ENCODE measurements around the gene FAM89A. TPM values are rescaled to one million over a fixed set of nuclear protein-coding genes. Genes with fewer than 3 reads are reported as not detected.

Gene FAM89A
- total and polyA plus RNA-seq, 2 of the 13 experiments (the other 11 are each of a cell fraction or from before 2014, with no cell fraction given), result 0.35 to 0.44 TPM

DNA sequence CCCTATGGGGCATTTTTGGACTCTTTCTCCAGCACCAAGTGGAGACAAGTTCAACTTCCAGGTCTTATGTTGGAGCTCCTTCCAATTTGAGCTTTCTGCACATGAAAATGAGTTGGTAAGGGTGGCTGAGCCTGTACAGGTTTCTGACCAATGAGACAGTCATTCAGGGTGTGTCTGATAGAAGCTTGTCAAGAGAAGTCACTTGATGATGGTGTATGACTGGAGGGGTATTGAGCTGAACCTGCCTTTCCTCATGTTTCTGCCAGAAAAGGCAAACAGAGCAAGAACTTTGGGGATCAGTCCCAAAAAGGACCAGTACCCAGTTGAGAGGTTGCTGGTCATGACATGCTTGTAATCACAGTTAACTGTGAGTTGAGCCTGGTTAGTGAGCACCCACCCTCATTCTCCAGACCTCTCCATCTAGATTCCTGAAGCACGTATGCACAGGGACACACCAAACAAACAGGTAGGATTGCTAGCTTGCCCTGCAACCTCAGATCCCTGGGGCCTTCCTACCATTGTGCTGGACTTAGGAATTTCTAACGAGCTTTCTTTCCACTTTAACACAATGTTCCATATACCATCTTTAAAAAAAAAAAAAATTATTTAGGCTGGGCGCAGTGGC, 26.6 kb downstream of the FAM89A start (continued):
- TF ChIP-seq, protein P1, sequence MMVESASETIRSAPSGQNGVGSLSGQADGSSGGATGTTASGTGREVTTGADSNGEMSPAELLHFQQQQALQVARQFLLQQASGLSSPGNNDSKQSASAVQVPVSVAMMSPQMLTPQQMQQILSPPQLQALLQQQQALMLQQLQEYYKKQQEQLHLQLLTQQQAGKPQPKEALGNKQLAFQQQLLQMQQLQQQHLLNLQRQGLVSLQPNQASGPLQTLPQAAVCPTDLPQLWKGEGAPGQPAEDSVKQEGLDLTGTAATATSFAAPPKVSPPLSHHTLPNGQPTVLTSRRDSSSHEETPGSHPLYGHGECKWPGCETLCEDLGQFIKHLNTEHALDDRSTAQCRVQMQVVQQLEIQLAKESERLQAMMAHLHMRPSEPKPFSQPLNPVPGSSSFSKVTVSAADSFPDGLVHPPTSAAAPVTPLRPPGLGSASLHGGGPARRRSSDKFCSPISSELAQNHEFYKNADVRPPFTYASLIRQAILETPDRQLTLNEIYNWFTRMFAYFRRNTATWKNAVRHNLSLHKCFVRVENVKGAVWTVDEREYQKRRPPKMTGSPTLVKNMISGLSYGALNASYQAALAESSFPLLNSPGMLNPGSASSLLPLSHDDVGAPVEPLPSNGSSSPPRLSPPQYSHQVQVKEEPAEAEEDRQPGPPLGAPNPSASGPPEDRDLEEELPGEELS (CRISPR knock-in tag; IDR thresholded peaks at IDR 0.05), result no peak
- TF ChIP-seq, protein P2, sequence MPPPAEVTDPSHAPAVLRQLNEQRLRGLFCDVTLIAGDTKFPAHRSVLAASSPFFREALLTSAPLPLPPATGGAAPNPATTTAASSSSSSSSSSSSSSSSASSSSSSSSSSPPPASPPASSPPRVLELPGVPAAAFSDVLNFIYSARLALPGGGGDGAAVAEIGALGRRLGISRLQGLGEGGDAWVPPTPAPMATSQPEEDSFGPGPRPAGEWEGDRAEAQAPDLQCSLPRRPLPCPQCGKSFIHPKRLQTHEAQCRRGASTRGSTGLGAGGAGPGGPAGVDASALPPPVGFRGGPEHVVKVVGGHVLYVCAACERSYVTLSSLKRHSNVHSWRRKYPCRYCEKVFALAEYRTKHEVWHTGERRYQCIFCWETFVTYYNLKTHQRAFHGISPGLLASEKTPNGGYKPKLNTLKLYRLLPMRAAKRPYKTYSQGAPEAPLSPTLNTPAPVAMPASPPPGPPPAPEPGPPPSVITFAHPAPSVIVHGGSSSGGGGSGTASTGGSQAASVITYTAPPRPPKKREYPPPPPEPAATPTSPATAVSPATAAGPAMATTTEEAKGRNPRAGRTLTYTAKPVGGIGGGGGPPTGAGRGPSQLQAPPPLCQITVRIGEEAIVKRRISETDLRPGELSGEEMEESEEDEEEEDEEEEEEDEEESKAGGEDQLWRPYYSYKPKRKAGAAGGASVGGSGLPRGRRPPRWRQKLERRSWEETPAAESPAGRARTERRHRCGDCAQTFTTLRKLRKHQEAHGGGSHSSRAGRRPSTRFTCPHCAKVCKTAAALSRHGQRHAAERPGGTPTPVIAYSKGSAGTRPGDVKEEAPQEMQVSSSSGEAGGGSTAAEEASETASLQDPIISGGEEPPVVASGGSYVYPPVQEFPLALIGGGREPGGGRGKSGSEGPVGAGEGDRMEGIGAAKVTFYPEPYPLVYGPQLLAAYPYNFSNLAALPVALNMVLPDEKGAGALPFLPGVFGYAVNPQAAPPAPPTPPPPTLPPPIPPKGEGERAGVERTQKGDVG (CRISPR knock-in tag; IDR thresholded peaks at IDR 0.05; ENCODE audit: borderline replicate concordance), result no peak
- TF ChIP-seq, protein P3, sequence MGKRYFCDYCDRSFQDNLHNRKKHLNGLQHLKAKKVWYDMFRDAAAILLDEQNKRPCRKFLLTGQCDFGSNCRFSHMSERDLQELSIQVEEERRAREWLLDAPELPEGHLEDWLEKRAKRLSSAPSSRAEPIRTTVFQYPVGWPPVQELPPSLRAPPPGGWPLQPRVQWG (CRISPR knock-in tag; IDR thresholded peaks at IDR 0.05; ENCODE audit: borderline replicate concordance, low read depth), result no peak
- TF ChIP-seq ZNF326 (CRISPR knock-in tag; IDR thresholded peaks at IDR 0.05; ENCODE audit: borderline replicate concordance) (no peak), ZNF382 (CRISPR knock-in tag; IDR thresholded peaks at IDR 0.05; ENCODE audit: borderline replicate concordance) (no peak), PAWR (CRISPR knock-in tag; IDR thresholded peaks at IDR 0.05; ENCODE audit: borderline replicate concordance) (no peak), CHD4 (IDR thresholded peaks at IDR 0.05; ENCODE audit: borderline replicate concordance, low read length) (no peak), U2AF2 (IDR thresholded peaks at IDR 0.05; ENCODE audit: low read depth, low read length) (no peak), ZNF160 (CRISPR knock-in tag; IDR thresholded peaks at IDR 0.05) (no peak), ZNF703 (CRISPR knock-in tag; IDR thresholded peaks at IDR 0.05; ENCODE audit: borderline replicate concordance) (no peak), HCFC1 (IDR thresholded peaks at IDR 0.05; ENCODE audit: low read depth, low read length) (no peak), NFRKB (IDR thresholded peaks at IDR 0.05) (no peak)
- TF ChIP-seq, protein P4, sequence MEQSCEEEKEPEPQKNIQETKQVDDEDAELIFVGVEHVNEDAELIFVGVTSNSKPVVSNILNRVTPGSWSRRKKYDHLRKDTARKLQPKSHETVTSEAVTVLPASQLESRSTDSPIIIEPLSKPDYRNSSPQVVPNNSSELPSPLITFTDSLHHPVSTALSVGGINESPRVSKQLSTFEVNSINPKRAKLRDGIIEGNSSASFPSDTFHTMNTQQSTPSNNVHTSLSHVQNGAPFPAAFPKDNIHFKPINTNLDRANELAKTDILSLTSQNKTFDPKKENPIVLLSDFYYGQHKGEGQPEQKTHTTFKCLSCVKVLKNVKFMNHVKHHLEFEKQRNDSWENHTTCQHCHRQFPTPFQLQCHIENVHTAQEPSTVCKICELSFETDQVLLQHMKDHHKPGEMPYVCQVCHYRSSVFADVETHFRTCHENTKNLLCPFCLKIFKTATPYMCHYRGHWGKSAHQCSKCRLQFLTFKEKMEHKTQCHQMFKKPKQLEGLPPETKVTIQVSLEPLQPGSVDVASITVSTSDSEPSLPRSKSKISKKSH (CRISPR knock-in tag; IDR thresholded peaks at IDR 0.05; ENCODE audit: borderline replicate concordance), result no peak

Data from HepG2 (cell line).